Sciatic nerve (tissue), 2 donors: Measurements from ENCODE around the gene OLFML2B. TPM values are rescaled to one million over a fixed set of nuclear protein-coding genes. Genes with fewer than 3 reads are reported as not detected.

Source experiments
- ATAC-seq: fragments of 200-7000 bp; cut with Tn5 transposase; one replicate; pipeline ENCODE4 v1.9.1; 2020; ENCODE audit warnings: mild to moderate bottlenecking, moderate library complexity
- DNase-seq: peaks from one replicate; pipeline ENCODE4 v3.0.0-alpha.2; 2020; ENCODE audit warnings: low spot score
- intact Hi-C: fragments of 100-400 bp; cut with DNase I; formaldehyde crosslinking; loops from one replicate; pipeline ENCODE4 v1.14.2; 2022
- total RNA-seq: library from RNA; stranded (reverse); fragmentation: NEBNext Ultra II Directional; extraction: Animal tissue kit (Norgen Biotek cat#: 25700); gene quantifications from one replicate; pipeline ENCODE4 v1.2.1, GENCODE V29; 2021
- donor health status: DM: no; HTN: no; CAD: no.
- donor health status: DM: no; HTN: no; CAD: no.

Gene OLFML2B
- total RNA-seq, 1 donor from 2014 or later, result 50.3 TPM

DNA sequence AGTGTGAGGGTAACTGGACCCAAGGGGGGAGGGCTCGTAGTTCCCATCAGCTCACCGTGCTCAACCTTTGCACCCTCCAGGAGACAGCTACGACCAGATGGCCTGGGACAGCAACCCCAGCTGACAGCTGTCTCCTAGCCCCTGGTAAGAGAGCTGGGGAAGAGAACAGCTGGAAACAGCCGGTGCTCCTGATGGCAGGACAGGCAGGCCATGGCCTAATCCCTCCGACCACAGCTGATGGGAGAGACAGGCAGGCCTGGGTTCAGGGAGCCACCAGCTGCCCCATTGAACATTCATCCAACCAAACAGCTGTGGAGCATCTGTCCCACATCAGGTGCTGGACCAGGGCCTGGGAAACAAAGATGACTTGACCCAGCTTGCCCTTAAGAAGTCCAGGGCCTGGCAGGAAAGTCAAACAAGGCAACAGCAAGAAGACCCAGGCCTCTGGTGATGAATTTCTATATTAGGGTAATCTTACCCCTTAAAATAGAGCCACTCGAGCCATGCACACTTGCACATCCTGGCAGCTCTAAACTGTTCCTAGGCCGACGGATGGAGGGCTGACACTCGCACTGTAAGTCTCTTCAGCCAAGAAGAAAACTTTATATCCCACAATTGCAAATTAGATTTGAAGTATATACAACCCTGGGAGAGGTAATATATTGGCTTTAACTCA is 12.2 kb downstream of the OLFML2B start:
- no peak for DNase-seq
- intact Hi-C loops, result no loop called here
- no peak for ATAC-seq

DNA sequence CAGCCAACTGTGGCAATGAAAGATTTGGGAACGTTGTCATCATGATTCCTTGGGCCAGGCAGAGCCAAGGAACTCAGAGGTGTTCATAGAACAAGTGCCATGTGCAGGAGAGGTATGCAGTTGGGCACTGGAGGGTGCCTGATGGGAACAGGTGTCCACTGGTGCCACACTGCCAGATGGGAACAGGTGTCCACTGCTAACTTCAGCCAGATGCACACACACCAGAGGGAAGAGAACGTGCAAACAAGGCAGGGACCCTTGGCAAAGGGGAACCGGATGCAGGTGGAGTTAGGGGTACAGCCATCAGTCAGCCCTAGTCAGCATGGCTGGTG is 13.5 kb downstream of the OLFML2B start:
- intact Hi-C loops, result no loop called here
- ATAC-seq (no peak), DNase-seq (no peak)

DNA sequence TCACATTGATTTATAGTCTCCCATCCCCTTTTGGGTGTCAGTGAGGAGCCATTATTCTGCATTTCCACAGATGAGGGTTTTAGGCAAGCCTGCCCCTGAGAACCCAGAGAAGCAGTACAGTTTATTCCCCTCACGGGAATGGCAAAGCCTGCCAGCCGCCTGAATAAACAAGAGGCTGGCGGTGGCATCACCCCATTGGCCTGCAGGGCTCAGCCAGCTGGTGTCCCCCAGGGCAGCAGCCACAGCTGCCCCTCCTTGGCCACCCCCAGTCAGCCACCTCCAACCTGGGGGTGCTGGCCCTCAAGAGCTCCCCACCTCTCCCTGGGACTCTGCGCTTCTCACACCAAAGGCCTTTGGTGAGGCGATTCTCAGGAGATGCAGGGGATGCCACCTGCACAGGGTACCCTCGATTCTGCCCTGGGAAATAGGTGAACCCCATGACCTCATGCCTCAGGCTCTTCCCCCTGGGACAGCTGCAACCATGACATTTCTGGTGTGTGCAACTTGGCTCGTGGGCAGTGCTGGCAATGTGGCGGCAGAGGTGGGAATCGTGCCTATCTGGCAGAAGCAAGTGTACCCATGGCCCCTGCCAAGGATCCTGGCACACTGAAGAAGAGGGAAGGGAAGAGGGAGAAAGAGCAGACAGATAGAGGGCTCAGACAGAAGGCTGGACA is 14.0 kb downstream of the OLFML2B start:
- intact Hi-C loops, result no loop called here
- DNase-seq (no peak), ATAC-seq (no peak)

DNA sequence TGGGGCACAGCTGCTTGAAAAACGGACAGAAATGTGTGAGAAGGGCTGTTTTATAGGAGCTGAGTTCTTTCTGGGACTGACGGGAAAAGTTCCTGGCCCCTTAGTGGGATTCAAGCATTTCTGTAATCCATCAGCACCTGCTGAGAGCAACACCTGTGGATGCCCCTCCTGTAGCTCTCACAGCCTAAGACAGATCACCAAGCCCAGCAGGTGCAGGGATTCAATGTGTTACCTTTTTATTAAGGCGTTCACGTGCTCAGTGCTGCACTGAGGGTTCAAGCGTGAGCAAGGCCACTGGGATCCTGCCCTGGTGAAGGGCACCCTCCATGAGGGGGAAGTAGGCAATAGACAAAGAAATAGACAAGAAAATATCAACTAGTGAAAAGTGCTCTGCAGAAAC is 14.9 kb downstream of the OLFML2B start:
- no peak for ATAC-seq
- no peak for DNase-seq
- intact Hi-C loops, result no loop called here

DNA sequence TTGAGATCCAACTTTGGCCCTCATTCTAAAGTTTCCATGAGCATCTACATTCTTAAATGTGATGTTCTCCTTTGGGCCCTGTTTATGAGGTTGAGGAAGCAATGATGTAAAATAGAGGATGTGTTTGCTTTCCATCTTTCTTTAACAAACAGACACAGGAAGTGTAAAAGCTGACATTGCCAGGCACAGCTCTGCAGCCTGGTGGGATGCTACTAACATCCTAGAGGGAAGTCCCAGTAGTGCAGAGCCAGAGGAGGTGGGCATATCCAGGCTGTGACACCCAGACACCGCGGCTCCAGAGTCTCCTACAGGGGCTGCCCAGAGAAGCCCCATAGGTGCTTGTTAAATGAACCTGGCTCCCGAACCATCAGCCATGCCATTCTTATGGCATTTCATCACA is 16.2 kb downstream of the OLFML2B start:
- intact Hi-C loops, result no loop called here
- DNase-seq, result no peak
- ATAC-seq, result no peak

DNA sequence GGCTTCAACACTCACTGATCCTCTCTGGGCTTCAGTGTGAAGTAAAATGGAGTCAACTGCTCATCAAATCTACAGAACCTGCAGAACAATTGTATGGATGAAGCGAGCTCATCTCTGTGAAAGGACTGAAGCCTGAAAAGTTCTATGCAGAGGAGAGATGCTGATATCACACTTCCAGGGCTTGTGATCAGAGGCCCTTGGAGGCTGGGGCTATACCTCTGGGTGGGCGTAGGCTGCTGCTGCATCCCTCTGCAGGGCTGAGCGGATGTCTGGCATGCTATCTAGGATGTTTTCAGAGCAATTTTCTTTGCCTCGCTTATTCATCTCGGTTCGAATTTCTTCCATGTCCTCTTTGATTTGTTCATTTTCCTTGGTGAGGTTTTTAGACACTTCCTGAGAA is 17.6 kb downstream of the OLFML2B start:
- ATAC-seq, result no peak
- DNase-seq, result no peak
- intact Hi-C loops, result no loop called here

DNA sequence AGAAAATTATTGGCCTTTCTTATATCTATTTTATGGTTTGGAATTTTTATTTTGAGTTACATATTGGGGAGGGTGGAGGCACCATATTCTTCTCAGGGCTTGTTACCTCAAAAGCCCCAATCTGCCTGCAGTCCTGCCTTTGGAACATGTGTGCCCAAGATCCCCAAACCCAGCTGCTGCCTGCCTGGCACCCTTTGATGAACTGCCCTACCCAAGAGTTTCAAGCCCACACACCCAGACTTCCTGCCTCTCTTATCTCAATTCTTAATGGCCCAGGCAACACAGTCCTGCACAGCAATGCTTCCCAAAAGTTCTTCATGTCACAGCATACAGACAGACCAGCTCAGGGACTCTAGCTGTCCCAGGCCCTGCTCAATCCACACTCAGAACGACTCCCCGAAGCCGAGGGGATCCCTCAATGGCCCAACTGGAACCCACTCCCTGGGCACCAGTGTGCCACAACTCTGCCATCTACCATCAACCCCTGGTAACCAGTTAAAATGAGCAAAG is 19.2 kb downstream of the OLFML2B start:
- ATAC-seq, result no peak
- intact Hi-C loops, result no loop called here
- no peak for DNase-seq

DNA sequence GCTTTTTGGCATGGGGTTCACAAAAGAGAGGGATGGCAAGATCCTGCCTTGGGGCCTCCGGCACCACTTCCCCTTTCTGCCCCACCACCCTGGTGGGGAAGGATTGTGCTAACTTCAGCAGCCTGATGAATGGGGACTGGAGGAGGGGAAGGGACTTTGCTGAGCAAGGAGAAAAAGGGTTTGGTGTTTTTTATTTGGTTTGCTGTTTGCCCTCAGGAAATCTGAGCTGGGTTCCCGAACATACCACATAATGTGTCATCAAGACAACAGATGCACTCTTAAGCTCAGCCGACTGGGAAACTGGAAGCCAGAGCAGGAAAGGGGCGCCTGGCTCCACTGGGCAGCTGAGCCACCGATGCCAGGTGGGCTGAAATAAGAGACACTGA is 19.8 kb downstream of the OLFML2B start:
- DNase-seq, result no peak
- intact Hi-C loops, result no loop called here
- peak; percentile 77 for ATAC-seq

DNA sequence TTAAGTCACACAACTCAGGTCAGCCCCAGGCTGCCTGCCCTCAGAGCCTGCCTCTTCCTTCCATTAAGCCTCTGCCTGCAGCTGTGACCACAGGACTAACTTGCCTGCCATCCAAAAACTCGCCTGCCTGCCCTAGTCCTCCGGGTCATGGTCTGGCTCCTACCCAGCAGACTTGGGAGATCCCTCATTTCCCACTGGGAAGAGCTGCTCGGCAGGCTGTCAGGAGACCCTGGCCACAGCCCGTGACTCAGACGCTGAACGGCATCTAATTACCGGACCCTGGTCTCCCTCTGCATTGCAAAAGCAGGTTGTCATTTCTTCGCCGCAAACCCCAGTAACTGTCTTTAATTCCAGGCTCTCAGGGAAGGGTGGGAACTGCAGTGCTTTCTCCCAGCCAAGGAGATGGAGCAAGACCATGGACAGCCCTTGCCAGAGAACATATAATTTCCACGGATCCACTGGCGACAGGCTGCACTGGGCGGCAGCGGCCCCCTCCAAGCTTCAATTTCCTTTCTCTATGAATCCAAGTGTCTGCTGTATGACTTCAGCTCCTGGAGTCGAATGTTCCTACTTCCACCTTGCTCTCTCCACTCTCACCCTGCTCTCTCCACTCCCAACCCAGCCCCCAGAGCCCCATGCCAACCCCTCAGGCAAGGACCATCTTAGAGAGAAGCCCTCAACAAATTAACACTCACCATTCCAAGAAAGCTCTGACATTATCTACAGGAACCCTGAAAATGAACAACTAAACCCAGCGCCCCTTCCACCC is 20.4 kb downstream of the OLFML2B start:
- ATAC-seq (peak; percentile 89), DNase-seq (peak; percentile 82)
- intact Hi-C loops, result no loop called here

DNA sequence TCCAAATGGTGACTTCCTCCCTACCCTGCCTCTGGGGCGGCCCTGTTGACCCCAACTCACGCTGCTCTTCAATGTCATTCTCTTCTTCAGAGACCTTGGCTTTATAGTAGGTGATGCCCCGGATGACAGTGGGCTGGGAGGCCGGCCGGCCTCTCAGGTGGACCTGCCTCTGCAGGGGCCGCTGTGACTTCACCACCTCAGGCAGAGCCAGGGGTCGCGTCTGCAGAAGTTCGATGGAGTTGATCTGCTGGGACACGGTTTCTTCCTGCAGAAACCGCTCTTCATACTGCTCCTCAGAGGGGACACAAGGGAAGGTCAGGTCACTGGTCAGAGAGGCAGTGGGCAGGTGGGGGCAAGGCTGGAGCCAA is 23.6 kb downstream of the OLFML2B start:
- no peak for ATAC-seq
- intact Hi-C loops, result no loop called here
- no peak for DNase-seq

DNA sequence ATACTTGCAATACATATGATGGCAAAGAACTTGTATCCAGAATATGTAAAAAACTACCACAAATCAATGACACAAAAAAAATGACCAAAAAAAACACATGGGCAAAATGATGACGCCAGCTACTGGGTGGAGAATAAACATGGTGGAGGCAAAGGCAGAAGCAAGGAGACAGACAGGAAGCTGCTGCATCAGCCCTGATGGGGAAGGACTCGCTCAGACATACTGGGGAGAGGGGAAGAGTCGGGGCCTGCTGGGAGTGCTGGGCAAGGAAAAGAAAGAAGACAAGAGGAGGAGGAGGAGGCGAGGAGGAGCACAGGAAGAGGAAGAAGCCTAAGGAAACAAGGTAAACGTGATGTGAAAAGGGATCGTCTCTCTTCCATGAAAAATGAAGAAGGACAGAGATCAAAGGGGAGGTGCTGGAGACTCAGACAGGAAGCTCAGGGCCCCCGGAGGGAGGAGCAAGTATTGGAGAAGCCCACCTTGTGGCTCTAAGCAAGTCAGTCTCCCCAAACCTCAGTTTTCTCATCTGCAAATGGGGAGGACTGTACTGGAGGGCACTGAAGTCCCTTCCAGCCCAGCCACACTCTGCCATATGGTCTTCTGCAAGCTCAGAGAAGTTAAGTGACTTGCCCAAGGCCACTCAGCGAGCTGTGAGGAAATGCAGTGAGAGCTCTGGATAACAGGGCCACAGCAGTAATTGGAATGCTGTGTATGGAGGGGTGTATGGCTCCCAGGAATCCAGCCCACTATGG is 24.2 kb downstream of the OLFML2B start:
- ATAC-seq (no peak), DNase-seq (no peak)
- intact Hi-C loops, result no loop called here

DNA sequence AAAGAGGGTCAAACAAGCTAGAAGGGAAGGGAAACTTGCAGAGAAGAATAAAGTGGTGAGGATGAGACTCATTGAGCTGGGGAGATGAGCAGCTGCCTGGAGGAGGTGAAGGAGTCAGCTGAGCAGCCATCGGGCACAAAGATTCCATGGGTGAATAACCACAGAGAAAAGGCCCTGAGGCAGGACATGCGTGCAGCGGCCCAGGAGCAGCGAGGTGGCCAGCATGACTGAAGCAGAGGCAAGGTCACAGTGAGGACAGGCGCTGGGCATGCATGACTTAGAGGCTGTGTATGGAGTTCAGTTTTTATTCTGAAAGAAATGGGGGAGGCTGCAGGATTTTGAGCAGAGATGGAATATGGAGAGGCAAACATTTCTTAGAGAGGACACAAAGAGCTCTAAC is 24.9 kb downstream of the OLFML2B start:
- no peak for DNase-seq
- intact Hi-C loops, result no loop called here

DNA sequence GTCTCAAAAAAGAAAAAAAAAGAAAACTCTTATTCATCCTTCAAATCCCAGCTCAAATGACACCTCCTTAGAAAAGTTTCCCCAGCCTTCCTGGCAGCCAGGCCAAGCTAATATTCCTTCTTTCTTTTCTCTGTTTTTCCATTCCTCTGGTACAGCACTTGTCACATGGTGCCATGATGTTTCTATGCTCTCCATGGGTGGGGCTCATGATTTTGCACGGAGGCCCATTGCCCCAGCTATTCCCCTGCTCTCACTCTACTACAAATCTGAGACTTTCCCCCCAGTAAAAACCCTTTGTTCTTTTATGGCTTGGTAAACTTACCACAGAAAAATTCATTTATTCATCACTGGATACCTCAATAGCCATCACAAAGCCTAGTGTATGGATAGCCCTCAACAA is 26.5 kb downstream of the OLFML2B start:
- intact Hi-C loops, result no loop called here
- DNase-seq, result no peak
- no peak for ATAC-seq

More for the DNA sequence above, 24.9 kb downstream of the OLFML2B start:
- no peak for ATAC-seq

DNA sequence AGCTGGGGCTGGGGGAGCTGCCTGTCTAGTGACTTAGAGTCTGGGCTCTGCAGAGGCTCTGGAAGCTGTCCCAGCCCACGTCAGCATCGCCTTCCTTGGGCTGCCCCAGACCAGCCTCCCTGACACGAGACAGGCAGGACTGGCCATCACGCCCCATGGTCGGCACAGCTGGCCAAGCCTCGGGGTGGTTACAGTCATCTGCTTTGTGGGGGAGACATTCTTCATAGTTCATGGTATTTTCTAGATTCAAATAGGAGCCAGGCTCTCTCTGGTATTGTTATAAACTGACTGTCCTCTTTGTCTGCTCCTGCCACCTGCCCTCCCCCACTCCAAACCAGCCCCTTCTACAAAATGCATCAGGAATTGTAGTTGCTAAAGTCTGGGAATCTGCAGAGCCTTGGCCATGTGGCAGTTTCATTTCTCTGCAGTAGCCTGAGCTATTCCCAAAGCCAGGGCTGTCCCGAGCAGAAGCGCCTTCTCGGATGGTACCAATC is 29.4 kb downstream of the OLFML2B start:
- ATAC-seq, result peak; percentile 86
- intact Hi-C loops, result no loop called here
- peak; percentile 80 for DNase-seq

DNA sequence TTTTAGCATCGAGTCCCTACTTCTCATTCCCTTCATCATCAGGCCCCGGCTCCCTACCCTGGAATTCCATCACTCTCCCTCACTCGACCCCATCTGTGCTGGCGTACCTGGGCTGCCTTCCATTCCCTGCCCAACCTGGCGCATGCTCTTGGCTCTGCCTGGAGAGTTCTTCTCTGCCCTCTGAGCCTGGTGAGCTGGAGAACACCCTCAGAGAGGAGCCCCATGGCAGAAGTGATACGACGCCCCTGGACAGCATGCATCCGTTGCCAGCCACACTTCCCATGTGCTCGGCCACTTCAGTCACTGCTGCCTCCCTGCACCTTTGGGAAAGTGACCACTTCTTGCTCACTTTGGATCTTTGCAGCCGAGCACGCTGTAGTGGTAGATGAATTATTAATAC is 30.1 kb downstream of the OLFML2B start:
- intact Hi-C loops, result no loop called here
- ATAC-seq (no peak), DNase-seq (no peak)

DNA sequence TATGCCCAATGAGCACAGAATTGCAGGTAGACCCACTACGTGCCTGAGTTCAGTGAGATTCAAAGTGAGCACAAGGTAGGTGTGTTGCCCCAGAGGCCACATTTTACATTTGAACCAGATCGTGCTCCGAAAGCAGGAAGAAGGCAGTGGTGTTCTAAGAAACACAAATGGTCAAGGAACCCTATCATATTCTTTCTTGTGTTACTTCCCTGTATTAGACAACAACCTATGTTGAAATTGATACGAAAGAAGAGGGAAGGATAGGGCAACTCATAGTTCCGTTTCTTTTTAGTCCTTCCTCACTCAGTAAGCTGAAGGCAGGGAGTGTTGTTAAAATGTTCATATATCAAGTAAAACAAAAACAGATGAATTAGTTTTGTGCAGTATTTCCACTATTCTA is 33.9 kb downstream of the OLFML2B start:
- ATAC-seq, result no peak
- intact Hi-C loops, result no loop called here
- DNase-seq, result no peak

DNA sequence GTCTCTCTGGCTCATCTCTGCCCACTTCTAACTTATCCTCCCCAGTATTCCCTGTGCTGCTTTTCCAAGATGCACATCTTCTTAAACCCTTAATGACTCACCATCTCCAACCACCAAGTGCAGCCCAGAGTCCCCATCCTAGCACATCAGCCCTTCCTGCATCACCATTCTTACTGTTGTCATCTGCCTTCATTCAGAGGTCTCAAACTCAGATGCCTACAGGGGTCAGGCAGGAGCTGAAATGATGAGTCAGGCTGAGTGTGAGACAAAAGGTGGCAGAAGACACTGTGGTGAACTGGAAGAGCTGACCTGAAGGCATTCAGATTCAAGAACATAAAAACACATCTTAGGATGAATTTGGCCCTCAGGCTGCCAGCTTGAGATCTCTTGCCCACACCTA is 34.6 kb downstream of the OLFML2B start:
- intact Hi-C loops, result no loop called here
- DNase-seq, result no peak
- no peak for ATAC-seq

DNA sequence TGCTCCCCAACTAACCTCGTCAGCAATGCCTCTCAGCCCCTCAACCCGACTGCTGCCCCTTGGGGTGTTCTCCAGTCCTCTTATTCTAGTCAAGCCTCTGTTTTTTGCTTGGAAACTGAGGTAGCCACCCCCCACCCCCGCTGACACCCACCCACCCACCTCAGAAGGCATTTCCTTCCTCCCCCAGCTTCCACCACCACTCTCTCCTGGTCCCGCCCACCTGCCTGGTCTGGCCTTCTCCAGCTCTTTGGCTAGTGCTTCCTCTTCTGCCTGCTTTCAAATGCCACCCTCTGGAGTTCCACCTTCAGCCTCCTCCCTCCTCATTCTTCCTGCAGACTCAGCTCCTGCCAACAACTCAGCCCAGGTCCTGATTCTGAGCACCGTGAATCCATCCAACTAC is 35.3 kb downstream of the OLFML2B start:
- DNase-seq, result no peak
- ATAC-seq, result no peak
- intact Hi-C loops, result no loop called here

DNA sequence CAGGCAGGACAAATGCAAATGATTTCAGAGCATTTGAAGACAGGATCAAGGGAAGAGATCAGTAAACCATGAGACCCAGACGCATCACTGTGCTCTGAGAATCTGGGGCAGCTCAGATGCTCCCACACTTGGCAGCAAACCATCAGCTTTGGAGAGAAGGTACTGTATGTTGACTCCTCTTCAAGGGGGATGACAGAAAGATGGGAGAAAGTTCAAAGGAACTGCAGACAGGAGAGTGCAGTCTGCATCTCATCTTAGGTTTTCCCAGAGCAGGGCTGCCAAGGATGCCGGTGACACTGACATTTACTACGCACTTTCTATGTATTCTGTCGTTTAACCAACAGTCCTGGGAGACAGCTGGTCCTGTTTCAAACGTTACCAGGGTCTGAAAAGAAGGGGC is 35.8 kb downstream of the OLFML2B start:
- DNase-seq (no peak), ATAC-seq (no peak)
- intact Hi-C loops, result no loop called here

DNA sequence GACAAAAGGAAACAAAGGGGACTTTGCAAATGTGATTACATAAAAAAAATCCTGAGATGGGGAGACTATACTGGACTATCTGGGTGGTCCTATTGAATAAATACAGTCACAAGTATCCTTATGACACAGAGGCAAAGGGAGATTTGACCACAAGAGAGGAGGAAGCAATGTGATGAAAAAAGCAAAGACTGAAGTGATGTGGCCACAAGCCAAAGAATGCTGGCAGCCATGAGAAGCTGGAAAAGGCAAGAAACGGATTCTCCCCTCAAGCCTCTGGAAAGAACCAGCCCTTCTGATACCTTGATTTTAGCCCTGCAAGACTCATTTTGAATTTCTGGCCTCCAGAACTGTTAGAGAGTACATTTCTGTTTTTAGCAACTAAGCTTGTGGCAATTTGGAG is 36.4 kb downstream of the OLFML2B start:
- ATAC-seq (no peak), DNase-seq (no peak)
- intact Hi-C loops, result no loop called here
